ENCODE data around the gene WNK2. TPM values are rescaled to one million over a fixed set of nuclear protein-coding genes. Genes with fewer than 3 reads are reported as not detected.

WNK2 gene
- total RNA-seq (2022; extraction: Qiagen RNA extraction; ENCODE audit: low read depth), result 3.1 to 7.9 TPM (median 7.8 TPM) in 5 replicates

DNA sequence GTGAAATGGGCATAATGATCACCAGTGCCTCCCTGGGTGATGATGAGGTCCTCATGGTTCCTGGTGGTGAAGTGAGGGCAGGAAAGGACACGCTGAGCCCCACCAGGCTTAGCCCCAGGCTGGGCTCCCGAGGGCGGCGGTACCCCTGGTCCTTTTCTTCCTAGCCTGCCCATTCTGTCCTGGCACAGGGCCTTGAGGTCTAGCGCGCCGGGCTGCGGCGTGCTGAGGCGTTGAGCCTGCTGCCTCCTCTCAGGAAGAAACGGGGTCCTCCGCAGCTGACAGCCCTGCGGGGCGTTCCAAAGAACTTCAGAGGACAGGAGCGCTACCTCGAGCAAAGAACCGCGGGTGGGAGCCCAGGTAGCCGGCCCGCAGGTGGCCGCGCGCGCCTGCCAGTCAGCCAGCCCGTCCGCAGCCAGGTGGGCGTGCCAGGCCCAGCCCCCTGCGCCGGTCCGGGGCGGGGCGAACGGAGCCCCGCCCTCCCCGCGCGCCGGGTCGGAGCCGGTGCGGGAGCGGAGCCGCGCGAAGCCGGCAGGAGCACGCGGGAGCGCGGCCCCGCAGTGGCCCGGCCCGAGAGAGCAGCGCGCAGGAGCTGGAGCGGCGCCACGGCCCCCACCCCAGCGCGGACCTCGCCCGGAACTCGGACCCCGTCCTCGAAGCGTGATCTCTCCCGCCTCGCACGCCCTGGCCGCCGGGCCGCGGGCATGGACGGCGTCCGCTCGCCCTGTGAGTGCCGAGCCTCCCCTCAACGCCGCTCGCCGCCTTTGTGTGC is at the start of gene WNK2:
WNK2 (plus strand) TSS at position 477 of the 769 bp plus-strand sequence. CDS start 791 bp downstream, outside the sequence.

Other genes with a start within 250 kb of the WNK2 start
- gene FGD3, start 236.6 kb upstream of the WNK2 start, total RNA-seq (2022; extraction: Qiagen RNA extraction; ENCODE audit: low read depth), result 0.13 to 0.36 TPM (median 0.17 TPM) in 5 replicates
- 0.50 to 1.2 TPM (median 0.88 TPM) in 5 replicates for gene SUSD3, start 125.4 kb upstream of the WNK2 start, total RNA-seq (2022; extraction: Qiagen RNA extraction; ENCODE audit: low read depth)
- 41.0 to 68.7 TPM (median 61.0 TPM) in 5 replicates for gene CARD19, start 87.9 kb upstream of the WNK2 start, total RNA-seq (2022; extraction: Qiagen RNA extraction; ENCODE audit: low read depth)
- gene NINJ1, start 49.9 kb upstream of the WNK2 start, total RNA-seq (2022; extraction: Qiagen RNA extraction; ENCODE audit: low read depth), result 53.6 to 93.5 TPM (median 79.9 TPM) in 5 replicates